Activated CD4-positive, CD25-positive, alpha-beta regulatory T cell (primary cell): ENCODE measurements around the gene COPZ2.
"Not testable (repeated sequence)": the region's sequence is repeated elsewhere in the genome, so short reads cannot be mapped to it uniquely, and the experiment has no call there.

Source experiments
- DNase-seq, 4 experiments: peaks; one replicate each; lab custom pipeline; 2025; lab: John Stamatoyannopoulos, UW

Gene COPZ2

GRCh38 chr17:48055531-48056245, 18.1 kb upstream of the COPZ2 start:
- peak in 1 of 4 experiments; percentile 22 for DNase-seq

- no peak for DNase-seq
Observed at GRCh38 chr17:48054238-48055185, 16.9 kb upstream of the COPZ2 start.

- no peak for DNase-seq
Observed at GRCh38 chr17:48053758-48054237, 16.2 kb upstream of the COPZ2 start.

GRCh38 chr17:48052956-48053757, 15.6 kb upstream of the COPZ2 start:
- no peak for DNase-seq

GRCh38 chr17:48051706-48052486, 14.3 kb upstream of the COPZ2 start:
- DNase-seq, result no peak

- no peak for DNase-seq
Observed at GRCh38 chr17:48051283-48051682, 13.7 kb upstream of the COPZ2 start.

- DNase-seq, result peak in 1 of 4 experiments; percentile 21
Observed at GRCh38 chr17:48048384-48049126, 11.0 kb upstream of the COPZ2 start.

- DNase-seq, result peak; percentile 92 to 95 (median 94)
Observed at GRCh38 chr17:48047741-48048383, 10.3 kb upstream of the COPZ2 start, which contains the start of gene NFE2L1. Gene NFE2L1, plus strand, starts transcription at chr17:48048359. Its CDS starts 2,760 bp downstream, at chr17:48051119.

- DNase-seq, result no peak
Observed at GRCh38 chr17:48047113-48047740, 9.6 kb upstream of the COPZ2 start.

- DNase-seq, result no peak
Observed at GRCh38 chr17:48046296-48046695, 8.7 kb upstream of the COPZ2 start.

GRCh38 chr17:48045316-48046001, 7.9 kb upstream of the COPZ2 start:
- DNase-seq, result no peak

- DNase-seq, result no peak
Observed at GRCh38 chr17:48044851-48045250, 7.3 kb upstream of the COPZ2 start.

- DNase-seq, result no peak
Observed at GRCh38 chr17:48043176-48043575, 5.6 kb upstream of the COPZ2 start.

- no peak for DNase-seq
Observed at GRCh38 chr17:48038687-48039086, 1.1 kb upstream of the COPZ2 start.

- no peak for DNase-seq
Observed at GRCh38 chr17:48037838-48038323, 284 bp upstream of the COPZ2 start.

- no peak for DNase-seq
Observed at GRCh38 chr17:48036693-48037035, 933 bp downstream of the COPZ2 start.

- DNase-seq, result not testable (repeated sequence)
Observed at GRCh38 chr17:48034734-48035133, 2.9 kb downstream of the COPZ2 start.

- DNase-seq, result no peak
Observed at GRCh38 chr17:48031966-48032365, 5.6 kb downstream of the COPZ2 start.

GRCh38 chr17:48030531-48030930, 7.1 kb downstream of the COPZ2 start:
- DNase-seq, result no peak
